Naive thymus-derived CD4-positive, alpha-beta T cell (primary cell): ENCODE data around the gene QRFP. TPM values are rescaled to one million over a fixed set of nuclear protein-coding genes. Genes with fewer than 3 reads are reported as not detected.

Experiments used
- ATAC-seq: fragments of 150-1000 bp; cut with Tn5 transposase; 2 replicates; pipeline ENCODE4 v1.10.0; 2021; ENCODE audit warnings: mild to moderate bottlenecking, moderate library complexity
- CTCF ChIA-PET: fragments of 350-600 bp; sonication (Branson Sonifier 250); formaldehyde crosslinking; loops from one replicate; lab custom pipeline; 2021; ENCODE audit warnings: antibody characterized with exemption; lab: Charles Lee
- POLR2A ChIA-PET: fragments of 350-600 bp; sonication (Branson Sonifier 250); formaldehyde crosslinking; loops from one replicate; lab custom pipeline; 2021; ENCODE audit warnings: antibody characterized with exemption, inconsistent platforms; lab: Charles Lee
- DNase-seq, 9 donors: peaks; one replicate each; pipeline versions ENCODE4 v3.0.0 to v3.0.0-alpha.2; 2020 to 2022; ENCODE audit warnings: mixed read lengths in 1 of 9
- H3K27ac ChIP-seq: one replicate; pipeline ENCODE4 v1.7.0; 2013; ENCODE audit warnings: mild to moderate bottlenecking, low read depth, low read length, moderate library complexity
- H3K27me3 ChIP-seq, 2 donors: one replicate each; pipeline ENCODE4 v1.7.0; 2013; ENCODE audit warnings: low read length in 2 of 2, mild to moderate bottlenecking in 2 of 2, moderate library complexity in 2 of 2; ENCODE audit not compliant: control insufficient read depth in 2 of 2, insufficient read depth in 2 of 2
- H3K36me3 ChIP-seq, 3 experiments: 1 replicate in 2 of 3; 2 replicates in 1 of 3; pipeline ENCODE4 v1.7.0; 2013; ENCODE audit warnings: low read length in 3 of 3, mild to moderate bottlenecking in 3 of 3, moderate library complexity in 1 of 3; ENCODE audit not compliant: insufficient read depth in 3 of 3, control insufficient read depth in 2 of 3
- H3K4me1 ChIP-seq, 2 donors: one replicate each; pipeline ENCODE4 v1.7.0; 2013; ENCODE audit warnings: low read length in 2 of 2, mild to moderate bottlenecking in 2 of 2, moderate library complexity in 1 of 2; ENCODE audit not compliant: control insufficient read depth in 2 of 2, insufficient read depth in 2 of 2
- H3K4me3 ChIP-seq: 2 replicates; pipeline ENCODE4 v1.7.0; 2013; ENCODE audit warnings: mild to moderate bottlenecking, low read length
- H3K9me3 ChIP-seq, 3 experiments: 1 replicate in 2 of 3; 2 replicates in 1 of 3; pipeline ENCODE4 v1.7.0; 2013; ENCODE audit warnings: low read length in 3 of 3; ENCODE audit not compliant: control insufficient read depth in 2 of 3
- H3K27ac Mint-ChIP-seq, 9 donors: one replicate each; pipeline ENCODE4 v1.8.0; 2020 to 2022; ENCODE audit warnings: mixed read lengths in 9 of 9, mild to moderate bottlenecking in 8 of 9, moderate library complexity in 5 of 9, inconsistent platforms in 2 of 9
- H3K27me3 Mint-ChIP-seq, 5 donors: one replicate each; pipeline ENCODE4 v1.8.0; 2021 to 2022; ENCODE audit warnings: mixed read lengths in 5 of 5, mild to moderate bottlenecking in 1 of 5
- H3K36me3 Mint-ChIP-seq, 5 donors: one replicate each; pipeline ENCODE4 v1.8.0; 2020 to 2022; ENCODE audit warnings: mixed read lengths in 5 of 5, mild to moderate bottlenecking in 3 of 5, inconsistent platforms in 1 of 5
- H3K4me1 Mint-ChIP-seq, 7 donors: one replicate each; pipeline ENCODE4 v1.8.0; 2020 to 2022; ENCODE audit warnings: mixed read lengths in 7 of 7, mild to moderate bottlenecking in 3 of 7, inconsistent platforms in 1 of 7
- H3K4me3 Mint-ChIP-seq, 10 donors: one replicate each; pipeline ENCODE4 v1.8.0; 2020 to 2022; ENCODE audit warnings: mild to moderate bottlenecking in 10 of 10, mixed read lengths in 10 of 10, moderate library complexity in 6 of 10, inconsistent platforms in 2 of 10
- H3K9me3 Mint-ChIP-seq, 11 donors: one replicate each; pipeline ENCODE4 v1.8.0; 2020 to 2022; ENCODE audit warnings: mixed read lengths in 11 of 11, mild to moderate bottlenecking in 4 of 11, inconsistent platforms in 1 of 11, moderate library complexity in 1 of 11
- intact Hi-C, 2 donors: fragments of 100-400 bp; cut with micrococcal nuclease; formaldehyde crosslinking; loops; one replicate each; pipeline ENCODE4 v1.15.1; 2023
- polyA plus RNA-seq, 2 donors: library from polyadenylated mRNA; unstranded; fragments of 300-500 nt; fragmentation: Illumina TruSeq; gene quantifications; one replicate each; pipeline ENCODE4 v1.2.3, GENCODE V29; 2021
- total RNA-seq, 6 experiments: library from RNA in 5 of 6; stranded (reverse) in 5 of 6; gene quantifications; 1 replicate in 5 of 6; 2 replicates in 1 of 6; pipeline ENCODE4 v1.2.3 and lab custom pipeline; 2021 to 2026

Gene QRFP
- total and polyA plus RNA-seq, 7 experiments from 2014 or later, result not detected

GRCh38 chr9:130858739-130859705, 37.6 kb downstream of the QRFP start:
- H3K36me3 ChIP-seq, result peaks cover 0 to 34% (median 0%) of the 10 kb centered on the region in 3 experiments
- H3K4me3 Mint-ChIP-seq, result no peak overlapping the region
- H3K27ac Mint-ChIP-seq, result peak overlapping the region in 1 of 9 donors; percentile 70
- ChIA-PET CTCF (interaction anchor here (0.6 to 1.6 kb wide), 3 partner anchors 9 to 469 kb away, joined by 3 to 4 read pairs (median 3); no protein-coding TSS in a partner anchor), POLR2A (no interaction called here)
- peaks cover 0 to 32% (median 5%) of the 10 kb centered on the region in 5 donors for H3K36me3 Mint-ChIP-seq
- H3K4me3 ChIP-seq, result no peak overlapping the region
- H3K9me3 ChIP-seq, result no peaks in the 10 kb centered on the region
- H3K27ac ChIP-seq, result no peak overlapping the region
- H3K4me1 ChIP-seq, result no peaks in the 10 kb centered on the region
- no peak for DNase-seq
- no peaks in the 10 kb centered on the region for H3K27me3 ChIP-seq
- intact Hi-C loops, result no loop called here
- H3K27me3 Mint-ChIP-seq, result no peaks in the 10 kb centered on the region
- ATAC-seq, result no peak
- peaks cover 0 to 8% (median 2%) of the 10 kb centered on the region in 7 donors for H3K4me1 Mint-ChIP-seq
- H3K9me3 Mint-ChIP-seq, result no peaks in the 10 kb centered on the region

GRCh38 chr9:130857864-130858738, 38.5 kb downstream of the QRFP start:
- DNase-seq (no peak), ATAC-seq (no peak)
- H3K4me1 Mint-ChIP-seq, result peaks cover 0 to 8% (median 1%) of the 10 kb centered on the region in 7 donors
- Histone ChIP-seq H3K27me3 (no peaks in the 10 kb centered on the region), H3K36me3 (peaks cover 0 to 36% (median 0%) of the 10 kb centered on the region in 3 experiments), H3K4me3 (no peak overlapping the region), H3K9me3 (no peaks in the 10 kb centered on the region), H3K4me1 (no peaks in the 10 kb centered on the region), H3K27ac (no peak overlapping the region)
- ChIA-PET POLR2A (no interaction called here), CTCF (interaction anchor here (0.6 to 1.6 kb wide), 3 partner anchors 9 to 470 kb away, joined by 3 to 4 read pairs (median 3); no protein-coding TSS in a partner anchor)
- H3K36me3 Mint-ChIP-seq, result peaks cover 0 to 28% (median 2%) of the 10 kb centered on the region in 5 donors
- no peak overlapping the region for H3K27ac Mint-ChIP-seq
- no peak overlapping the region for H3K4me3 Mint-ChIP-seq
- intact Hi-C loops, result no loop called here
- H3K9me3 Mint-ChIP-seq, result no peaks in the 10 kb centered on the region
- H3K27me3 Mint-ChIP-seq, result no peaks in the 10 kb centered on the region

GRCh38 chr9:130856474-130856873, 40.1 kb downstream of the QRFP start:
- Histone ChIP-seq H3K4me1 (no peaks in the 10 kb centered on the region), H3K36me3 (peaks cover 0 to 32% (median 0%) of the 10 kb centered on the region in 3 experiments), H3K4me3 (no peak overlapping the region), H3K27ac (no peak overlapping the region), H3K9me3 (no peaks in the 10 kb centered on the region), H3K27me3 (no peaks in the 10 kb centered on the region)
- H3K27me3 Mint-ChIP-seq, result no peaks in the 10 kb centered on the region
- ATAC-seq (no peak), DNase-seq (no peak)
- H3K4me1 Mint-ChIP-seq, result peaks cover 0 to 4% (median 0%) of the 10 kb centered on the region in 7 donors
- intact Hi-C loops, result no loop called here
- ChIA-PET POLR2A (no interaction called here), CTCF (no interaction called here)
- H3K27ac Mint-ChIP-seq, result no peak overlapping the region
- H3K4me3 Mint-ChIP-seq, result no peak overlapping the region
- no peaks in the 10 kb centered on the region for H3K9me3 Mint-ChIP-seq
- peaks cover 0 to 21% (median 2%) of the 10 kb centered on the region in 5 donors for H3K36me3 Mint-ChIP-seq

GRCh38 chr9:130854835-130855234, 41.8 kb downstream of the QRFP start:
- Mint-ChIP-seq H3K27me3 (no peaks in the 10 kb centered on the region), H3K36me3 (peaks cover 0 to 18% (median 2%) of the 10 kb centered on the region in 5 donors), H3K4me3 (no peak overlapping the region), H3K27ac (no peak overlapping the region), H3K9me3 (no peaks in the 10 kb centered on the region), H3K4me1 (peaks cover 0 to 6% (median 3%) of the 10 kb centered on the region in 7 donors)
- ChIA-PET POLR2A (no interaction called here), CTCF (interaction anchor here (1.6 kb wide), 1 partner anchor 9 kb away, joined by 3 read pairs; no protein-coding TSS in a partner anchor)
- Histone ChIP-seq H3K4me1 (no peaks in the 10 kb centered on the region), H3K27me3 (no peaks in the 10 kb centered on the region), H3K27ac (no peak overlapping the region), H3K36me3 (peaks cover 0 to 24% (median 0%) of the 10 kb centered on the region in 3 experiments), H3K4me3 (no peak overlapping the region), H3K9me3 (no peaks in the 10 kb centered on the region)
- intact Hi-C loops, result no loop called here
- DNase-seq, result no peak
- ATAC-seq, result no peak

- Histone ChIP-seq H3K36me3 (peaks cover 0 to 24% (median 0%) of the 10 kb centered on the region in 3 experiments), H3K27me3 (no peaks in the 10 kb centered on the region), H3K9me3 (no peaks in the 10 kb centered on the region), H3K4me1 (no peaks in the 10 kb centered on the region), H3K4me3 (no peak overlapping the region), H3K27ac (no peak overlapping the region)
- no peak overlapping the region for H3K4me3 Mint-ChIP-seq
- ChIA-PET POLR2A (no interaction called here), CTCF (interaction anchor here (1.6 kb wide), 1 partner anchor 10 kb away, joined by 3 read pairs; no protein-coding TSS in a partner anchor)
- H3K9me3 Mint-ChIP-seq, result no peaks in the 10 kb centered on the region
- peaks cover 0 to 6% (median 4%) of the 10 kb centered on the region in 7 donors for H3K4me1 Mint-ChIP-seq
- DNase-seq (no peak), ATAC-seq (no peak)
- peaks cover 0 to 18% (median 2%) of the 10 kb centered on the region in 5 donors for H3K36me3 Mint-ChIP-seq
- H3K27me3 Mint-ChIP-seq, result no peaks in the 10 kb centered on the region
- no peak overlapping the region for H3K27ac Mint-ChIP-seq
- intact Hi-C loops, result no loop called here
Observed at GRCh38 chr9:130854092-130854491, 42.5 kb downstream of the QRFP start.

- ATAC-seq, result no peak
- no peaks in the 10 kb centered on the region for H3K9me3 Mint-ChIP-seq
Observed at GRCh38 chr9:130852801-130853200, 43.8 kb downstream of the QRFP start.

More at GRCh38 chr9:130852801-130853200, 43.8 kb downstream of the QRFP start:
- H3K4me1 Mint-ChIP-seq, result peaks cover 0 to 6% (median 5%) of the 10 kb centered on the region in 7 donors
- ChIA-PET POLR2A (no interaction called here), CTCF (interaction anchor here (0.7 kb wide), 1 partner anchor 17 kb away, joined by 3 read pairs; no protein-coding TSS in a partner anchor)
- H3K27me3 Mint-ChIP-seq, result no peaks in the 10 kb centered on the region
- Histone ChIP-seq H3K9me3 (no peaks in the 10 kb centered on the region), H3K27me3 (no peaks in the 10 kb centered on the region), H3K27ac (no peak overlapping the region), H3K4me3 (no peak overlapping the region), H3K36me3 (peaks cover 0 to 24% (median 0%) of the 10 kb centered on the region in 3 experiments), H3K4me1 (no peaks in the 10 kb centered on the region)
- no peak overlapping the region for H3K4me3 Mint-ChIP-seq
- no peak for DNase-seq
- peaks cover 0 to 18% (median 2%) of the 10 kb centered on the region in 5 donors for H3K36me3 Mint-ChIP-seq
- intact Hi-C loops, result no loop called here
- H3K27ac Mint-ChIP-seq, result no peak overlapping the region
